HG02678 (cell line): Measurements from ENCODE around the gene NLRP3.
"Not testable (repeated sequence)": the region's sequence is repeated elsewhere in the genome, so short reads cannot be mapped to it uniquely, and the experiment has no call there.

Source experiments
- ATAC-seq: cut with Tn5 transposase; IDR thresholded peaks from one replicate; pipeline ENCODE4 v1.9.1; 2021; ENCODE audit warnings: mild to moderate bottlenecking, moderate library complexity; ENCODE audit not compliant: unreplicated experiment

The NLRP3 gene

DNA sequence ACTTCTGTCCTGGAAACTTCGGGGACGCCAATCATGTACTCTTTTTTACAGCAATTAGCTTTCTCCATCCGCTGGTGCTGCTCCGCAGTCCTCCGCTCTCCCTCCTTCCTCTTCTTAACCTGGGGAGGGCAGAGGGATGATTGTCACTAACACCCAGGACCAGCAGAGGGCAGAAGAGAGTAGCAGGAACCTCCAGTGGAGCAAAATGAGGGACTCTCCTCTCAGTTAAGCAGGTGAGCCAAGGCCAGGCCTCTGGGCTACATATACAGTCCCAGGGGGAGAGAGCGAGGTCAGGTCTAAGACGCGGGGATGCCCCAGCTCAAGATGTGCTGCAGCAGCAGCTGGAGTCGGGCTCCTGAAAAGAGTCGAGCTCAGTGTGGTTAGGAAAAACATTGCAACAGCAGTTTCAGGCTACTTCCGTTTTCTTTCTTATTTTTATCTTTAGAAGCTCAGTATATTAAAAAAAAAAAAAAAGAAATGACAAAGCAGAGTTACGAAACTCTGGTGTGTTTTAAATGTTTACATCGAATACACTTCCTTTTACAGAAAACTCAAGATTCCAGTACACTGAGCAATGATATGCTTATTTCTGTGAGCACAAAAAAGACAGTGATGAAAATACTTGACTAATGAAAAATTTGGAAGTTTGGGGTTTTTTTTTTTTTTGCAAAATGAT lies 25.7 kb upstream of the NLRP3 start:
- ATAC-seq: peak; percentile 100

DNA sequence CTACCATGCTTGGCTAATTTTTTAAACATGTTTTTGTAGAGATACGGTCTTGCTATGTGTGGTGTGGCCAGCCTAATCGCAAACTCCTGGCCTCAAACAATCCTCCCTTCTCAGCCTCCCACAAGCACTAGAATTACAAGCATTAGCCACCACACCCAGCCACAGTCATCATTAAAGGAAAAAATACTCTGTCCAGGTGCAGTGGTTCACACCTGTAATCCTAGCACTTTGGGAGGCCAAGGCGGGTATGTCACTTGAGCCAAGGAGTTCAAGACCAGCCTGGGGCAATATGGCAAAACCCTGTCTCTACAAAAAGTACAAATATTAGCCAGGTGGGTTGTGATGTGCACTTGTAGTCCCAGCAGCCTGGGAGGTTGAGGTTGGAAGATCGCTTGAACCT lies 25.0 kb upstream of the NLRP3 start:
- no peak for ATAC-seq

DNA sequence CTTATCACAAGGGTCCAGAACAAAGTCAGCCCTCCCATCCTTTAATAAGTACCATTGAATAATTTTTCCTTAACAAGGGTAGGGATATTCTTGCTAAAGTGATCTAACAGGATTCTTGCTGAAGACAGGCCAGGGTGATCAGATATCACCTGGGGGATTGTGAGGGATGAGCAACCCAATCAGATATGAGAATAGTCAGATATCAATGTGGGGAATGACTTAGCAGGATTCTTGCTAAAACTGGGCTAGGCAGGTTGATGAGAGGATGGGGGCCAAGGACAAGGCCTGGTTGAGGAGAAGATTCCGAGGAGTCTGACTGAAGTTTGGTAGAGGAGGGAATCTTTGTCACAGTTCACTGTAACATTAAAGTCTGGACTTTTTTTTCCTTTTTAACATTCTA lies 23.9 kb upstream of the NLRP3 start:
- ATAC-seq: no peak

DNA sequence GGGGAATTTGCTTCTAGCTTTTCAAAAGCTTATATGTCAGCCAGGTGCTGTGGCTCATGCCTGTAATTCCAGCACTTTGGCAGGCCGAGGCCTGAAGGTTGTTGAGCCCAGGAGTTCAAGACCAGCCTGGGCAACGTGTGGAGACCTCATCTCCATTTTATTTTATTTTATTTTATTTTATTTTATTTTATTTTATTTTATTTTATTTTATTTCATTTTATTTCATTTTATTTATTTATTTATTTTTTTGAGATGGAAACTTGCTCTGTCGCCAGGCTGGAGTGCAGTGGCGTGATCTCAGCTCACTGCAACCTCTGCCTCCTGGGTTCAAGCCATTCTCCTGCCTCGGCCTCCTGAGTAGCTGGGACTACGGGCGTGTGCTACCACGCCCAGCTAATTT lies 20.9 kb upstream of the NLRP3 start:
- not testable (repeated sequence) for ATAC-seq

DNA sequence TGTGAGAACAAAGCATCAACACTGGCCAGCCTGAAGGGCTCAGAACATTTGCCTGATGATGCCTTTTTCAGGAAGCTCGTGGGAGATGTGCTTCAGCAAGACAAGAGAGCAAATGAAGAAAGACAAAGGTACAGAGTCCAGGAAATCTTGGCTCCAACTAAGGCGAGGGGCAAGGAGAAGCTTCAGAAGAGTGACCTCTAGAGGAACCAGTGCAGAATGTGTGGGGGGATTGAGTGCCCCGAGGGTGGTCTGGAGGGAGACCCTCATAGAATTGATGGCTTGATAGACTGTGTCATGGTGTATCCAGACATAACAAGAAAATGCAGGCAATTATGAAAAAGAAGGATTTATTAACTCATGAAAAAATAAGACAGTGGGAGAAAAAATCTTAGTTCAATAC lies 15.3 kb upstream of the NLRP3 start:
- ATAC-seq: no peak

DNA sequence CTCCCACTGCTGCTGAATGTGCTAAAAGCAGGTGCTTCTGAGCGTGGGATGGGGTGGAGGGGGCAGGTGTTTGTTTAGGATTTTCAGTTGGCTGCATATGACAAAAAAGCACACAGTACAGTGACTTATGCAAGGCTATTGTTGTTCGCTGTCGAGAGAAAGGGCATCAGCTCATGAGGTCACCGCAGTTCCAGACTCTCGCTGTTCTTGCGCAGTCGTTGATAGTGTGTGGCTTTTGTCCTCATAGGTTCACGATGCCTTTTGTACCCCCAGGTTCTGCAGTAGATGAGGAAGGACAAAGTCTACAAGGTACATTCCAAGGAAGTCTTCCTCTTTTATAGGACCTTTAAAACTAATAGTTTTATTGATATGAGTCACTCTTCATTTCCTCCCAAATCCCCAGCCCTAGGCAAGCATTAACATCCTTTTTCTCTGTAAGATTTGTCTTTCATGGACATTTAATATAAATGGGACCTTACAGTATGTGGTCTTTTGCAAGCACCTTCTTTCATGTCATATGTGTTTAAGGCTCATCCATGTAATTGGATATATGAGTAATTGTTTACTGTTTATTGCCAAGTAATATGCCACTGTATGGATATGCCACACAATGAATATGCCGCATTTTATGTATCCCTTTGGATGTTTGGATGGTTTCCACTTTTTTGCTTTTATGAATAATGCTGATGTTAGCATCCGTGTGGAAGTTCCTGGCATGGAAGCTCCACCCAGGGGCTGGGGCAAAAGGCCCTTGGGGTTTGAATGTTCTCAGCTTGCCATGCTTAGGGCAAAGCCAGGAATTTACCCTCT lies 14.5 kb upstream of the NLRP3 start:
- ATAC-seq: no peak

DNA sequence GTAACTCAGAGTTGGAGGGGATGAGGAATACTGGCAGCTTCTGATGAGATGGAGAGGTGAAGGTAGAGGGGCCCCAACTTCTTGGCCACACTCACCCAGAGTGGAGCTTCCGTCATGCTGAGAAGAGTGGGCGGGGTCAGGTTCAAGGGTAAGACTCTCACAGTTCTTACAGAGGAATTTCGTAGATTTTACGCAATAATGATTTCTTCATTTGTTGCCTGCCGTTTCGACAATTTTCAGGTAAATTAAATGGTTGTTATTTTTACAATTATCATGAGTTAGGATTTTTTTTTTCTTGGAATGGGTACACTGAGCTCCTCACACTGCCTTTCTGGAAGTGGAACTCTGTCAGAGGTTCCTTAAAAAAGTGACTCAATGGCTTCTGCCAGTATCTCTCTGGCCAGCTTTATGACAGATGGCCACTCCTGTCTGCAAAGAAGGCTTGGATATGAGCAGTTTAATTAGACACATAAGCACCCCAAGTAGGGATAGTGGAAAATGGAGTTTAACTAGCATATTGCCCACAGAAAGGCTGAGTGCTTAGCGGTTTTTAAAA lies 13.8 kb upstream of the NLRP3 start:
- ATAC-seq: no peak

DNA sequence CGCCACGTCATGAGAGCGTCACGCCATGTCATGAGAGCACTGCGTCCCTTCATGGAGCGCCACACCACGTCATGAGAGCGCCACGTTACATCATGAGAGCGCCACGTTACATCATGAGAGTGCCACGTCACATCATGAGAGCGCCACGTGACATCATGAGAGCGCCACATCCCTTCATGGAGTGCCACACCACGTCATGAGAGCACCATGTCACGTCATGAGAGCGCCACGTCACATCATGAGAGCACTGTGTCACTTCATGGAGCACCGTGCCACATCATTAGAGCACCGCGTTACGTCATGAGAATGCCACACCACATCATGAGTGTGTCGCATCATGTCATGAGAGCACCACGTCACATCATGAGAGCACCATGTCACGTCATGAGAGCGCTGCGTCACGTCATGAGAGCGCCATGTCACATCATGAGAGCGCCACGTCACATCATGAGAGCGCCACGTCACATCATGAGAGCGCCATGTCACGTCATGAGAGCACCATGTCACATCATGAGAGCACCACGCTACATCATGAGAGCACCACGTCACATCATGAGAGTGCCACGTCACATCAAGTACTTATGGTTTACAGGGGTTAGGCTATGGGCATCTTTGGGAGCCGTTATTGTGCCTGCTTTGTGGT lies 9.8 kb upstream of the NLRP3 start:
- no peak for ATAC-seq

DNA sequence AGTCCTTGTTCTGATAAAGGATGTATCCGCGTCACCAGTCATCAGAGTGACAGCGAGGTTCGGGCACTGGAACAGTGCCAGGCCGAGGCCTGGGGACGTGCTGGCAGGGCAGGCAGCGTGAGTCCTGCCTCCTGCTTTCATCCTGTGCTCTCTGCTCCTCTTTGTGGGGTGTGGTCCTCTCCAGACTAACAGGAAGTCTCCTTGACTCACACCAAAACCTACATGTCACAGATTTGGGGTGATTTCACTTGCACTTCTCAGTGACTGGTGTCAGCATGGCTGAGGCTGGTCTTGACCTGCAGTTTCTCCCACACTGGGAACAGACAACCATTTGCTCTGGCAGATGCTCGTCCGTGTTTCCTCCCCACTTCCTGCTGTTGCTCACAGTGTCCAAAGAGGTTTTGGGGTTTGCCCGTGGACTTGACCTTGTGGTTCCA lies 8.8 kb upstream of the NLRP3 start:
- ATAC-seq: peak; percentile 75

DNA sequence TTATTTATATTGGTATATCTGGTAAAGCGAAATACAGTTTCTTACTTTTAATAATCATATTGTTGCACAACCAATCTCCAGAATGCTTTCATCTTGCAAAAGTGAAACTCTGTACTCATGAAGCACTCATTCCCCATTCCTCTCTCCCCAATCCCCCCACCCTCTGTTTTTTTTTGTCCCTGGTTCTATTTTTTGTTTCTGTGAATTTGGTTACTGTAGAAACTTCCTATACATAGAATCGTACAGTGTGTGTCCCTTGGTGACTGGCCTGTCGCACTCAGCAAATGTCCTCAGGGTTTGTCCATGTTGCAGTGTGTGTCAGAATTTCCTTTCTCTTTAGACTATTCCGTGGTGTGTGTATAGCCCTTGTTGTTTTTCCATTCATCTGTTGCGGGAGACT lies 7.9 kb upstream of the NLRP3 start:
- no peak for ATAC-seq

DNA sequence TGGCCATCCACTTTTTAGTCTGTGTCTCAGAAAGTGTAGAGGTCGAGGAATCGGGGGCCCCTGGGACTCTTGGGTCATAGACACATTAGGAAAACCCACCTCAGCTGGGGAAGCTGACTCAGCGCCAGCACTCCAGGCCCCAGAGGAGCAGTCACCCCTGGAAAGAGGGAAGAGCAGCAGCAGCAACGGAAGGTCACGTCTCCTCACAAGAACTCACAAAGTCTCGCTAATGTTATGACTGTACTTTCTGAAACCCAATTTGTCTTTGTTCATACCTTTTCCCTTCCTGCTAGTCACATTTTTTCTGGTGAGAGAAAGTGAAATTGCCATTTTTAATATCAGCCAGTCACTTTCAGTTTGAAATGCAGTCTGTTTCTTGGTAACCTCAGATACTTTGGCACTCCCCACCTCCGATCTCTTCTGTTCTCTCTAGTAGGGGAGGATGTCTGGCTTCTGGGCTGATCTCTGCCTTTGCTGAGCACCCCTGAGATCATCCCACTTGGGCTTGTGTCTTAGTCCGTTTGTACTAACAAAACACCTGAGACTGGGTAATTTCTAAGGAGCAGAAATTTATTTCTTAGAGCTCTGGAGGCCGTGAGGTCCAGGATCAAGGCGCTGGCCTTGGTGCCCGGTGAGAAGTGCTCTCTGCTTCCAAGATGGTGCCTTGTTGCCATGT lies 6.0 kb upstream of the NLRP3 start:
- ATAC-seq: peak; percentile 74

DNA sequence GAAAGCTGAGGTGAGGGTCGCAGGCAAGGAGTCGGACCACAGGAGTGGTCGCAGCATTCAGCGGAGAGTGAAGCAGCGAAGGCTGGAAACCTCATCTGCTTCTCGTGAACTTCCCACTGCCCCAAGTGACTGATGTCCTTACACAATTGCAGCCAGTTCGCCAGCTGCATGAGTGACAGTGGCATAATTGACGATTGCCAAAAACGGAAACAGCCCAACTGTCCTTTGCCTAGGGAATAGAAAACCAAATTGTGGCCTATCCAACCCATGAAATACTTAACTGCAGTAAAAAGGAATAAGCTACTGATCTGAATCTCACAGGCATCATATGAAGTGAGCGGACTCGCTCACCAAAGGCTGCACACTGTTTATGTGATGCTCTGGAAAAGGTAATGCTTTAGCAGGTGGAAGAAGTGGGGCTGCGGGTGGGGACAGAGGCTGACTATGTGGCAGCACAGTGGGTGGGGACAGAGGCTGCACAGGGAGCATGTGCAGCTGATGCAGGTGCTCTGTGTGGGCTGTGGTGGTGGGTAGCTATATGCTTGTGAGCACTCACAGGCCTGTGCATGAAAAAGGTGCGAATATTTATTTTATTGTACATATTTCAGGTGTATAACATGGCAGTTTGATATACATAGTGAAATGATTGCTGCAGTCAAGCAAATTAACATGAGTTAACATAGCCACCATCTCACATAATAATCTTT lies 4.2 kb upstream of the NLRP3 start:
- ATAC-seq: no peak

DNA sequence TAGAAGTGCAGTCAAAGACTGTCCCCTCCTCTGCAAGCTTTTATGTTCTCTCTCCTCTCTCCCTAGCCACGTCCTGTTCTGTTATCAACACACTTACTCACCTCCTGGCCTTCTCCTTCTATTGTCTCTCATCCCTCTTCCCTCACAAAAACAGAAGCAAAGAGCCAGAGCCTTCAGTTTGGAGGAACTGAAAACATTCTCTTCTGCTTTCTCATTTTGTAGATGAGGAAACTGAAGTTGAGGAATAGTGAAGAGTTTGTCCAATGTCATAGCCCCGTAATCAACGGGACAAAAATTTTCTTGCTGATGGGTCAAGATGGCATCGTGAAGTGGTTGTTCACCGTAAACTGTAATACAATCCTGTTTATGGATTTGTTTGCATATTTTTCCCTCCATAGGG lies 1.9 kb downstream of the NLRP3 start:
- ATAC-seq: no peak

DNA sequence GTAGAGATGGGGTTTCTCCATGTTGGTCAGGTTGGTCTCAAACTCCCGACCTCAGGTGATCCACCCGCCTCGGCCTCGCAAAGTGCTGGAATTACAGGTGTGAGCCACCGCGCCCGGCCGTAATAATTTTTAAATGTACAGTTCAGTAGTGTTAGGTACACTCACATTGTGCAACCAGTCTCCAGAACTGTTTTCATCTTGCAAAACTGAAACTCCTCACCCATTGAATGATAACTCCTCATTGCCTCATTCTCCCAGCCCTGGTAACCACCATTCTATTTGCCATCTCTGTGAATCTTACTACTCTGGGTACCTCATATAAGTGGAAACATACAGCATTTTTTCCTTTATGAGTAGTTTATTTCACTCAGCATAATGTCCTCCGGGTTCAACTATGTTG lies 3.4 kb downstream of the NLRP3 start:
- ATAC-seq: no peak

DNA sequence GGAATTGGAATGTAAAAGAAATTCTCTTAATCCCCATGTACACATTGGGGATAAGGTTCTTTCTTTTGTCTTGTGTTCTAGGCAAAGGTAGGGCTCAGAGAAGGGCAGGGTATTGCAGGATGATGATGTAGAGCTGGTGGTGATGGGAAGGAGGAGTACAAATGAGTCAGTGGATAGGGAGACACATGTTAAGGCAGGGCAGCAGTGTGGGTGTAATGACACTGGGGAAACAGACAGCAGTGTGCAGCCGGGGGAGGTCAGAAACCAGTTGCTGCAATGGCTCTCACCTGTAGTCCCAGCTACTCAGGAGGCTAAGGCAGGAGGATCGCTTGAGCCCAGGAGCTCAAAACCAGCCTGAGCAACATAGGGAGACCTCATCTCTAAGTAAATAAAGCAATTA lies 5.1 kb downstream of the NLRP3 start:
- no peak for ATAC-seq

DNA sequence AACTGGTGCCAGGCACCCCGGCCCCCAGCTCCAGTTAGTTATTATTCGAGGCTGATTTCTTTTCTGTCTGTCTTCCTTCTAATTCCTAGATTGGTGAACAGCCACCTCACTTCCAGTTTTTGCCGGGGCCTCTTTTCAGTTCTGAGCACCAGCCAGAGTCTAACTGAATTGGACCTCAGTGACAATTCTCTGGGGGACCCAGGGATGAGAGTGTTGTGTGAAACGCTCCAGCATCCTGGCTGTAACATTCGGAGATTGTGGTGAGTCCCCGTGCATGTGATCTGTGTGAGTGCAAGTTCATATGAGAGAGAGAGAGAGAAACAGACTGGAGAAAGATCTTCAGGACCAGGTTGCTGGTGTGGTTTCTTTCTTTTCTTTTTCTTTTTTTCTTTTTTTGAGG lies 13.5 kb downstream of the NLRP3 start:
- no peak for ATAC-seq

DNA sequence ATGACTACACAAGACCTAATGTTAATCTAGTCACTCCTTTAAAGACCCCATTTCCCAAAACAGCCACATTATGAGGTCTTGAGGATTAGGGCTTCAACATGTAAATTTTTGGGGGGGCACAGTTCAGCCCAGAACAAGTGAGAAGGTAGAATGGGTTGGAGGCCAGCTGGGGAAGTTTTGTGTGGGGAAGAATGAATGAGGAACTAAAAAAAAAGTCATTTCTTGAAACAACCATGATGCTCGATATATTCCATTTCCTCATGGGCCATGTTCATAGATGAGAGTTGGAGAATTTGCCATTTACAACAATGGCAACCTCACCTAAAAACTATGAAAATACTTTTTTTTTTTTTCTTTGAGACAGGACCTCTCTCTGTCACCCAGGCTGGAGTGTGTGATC lies 14.5 kb downstream of the NLRP3 start:
- ATAC-seq: no peak

DNA sequence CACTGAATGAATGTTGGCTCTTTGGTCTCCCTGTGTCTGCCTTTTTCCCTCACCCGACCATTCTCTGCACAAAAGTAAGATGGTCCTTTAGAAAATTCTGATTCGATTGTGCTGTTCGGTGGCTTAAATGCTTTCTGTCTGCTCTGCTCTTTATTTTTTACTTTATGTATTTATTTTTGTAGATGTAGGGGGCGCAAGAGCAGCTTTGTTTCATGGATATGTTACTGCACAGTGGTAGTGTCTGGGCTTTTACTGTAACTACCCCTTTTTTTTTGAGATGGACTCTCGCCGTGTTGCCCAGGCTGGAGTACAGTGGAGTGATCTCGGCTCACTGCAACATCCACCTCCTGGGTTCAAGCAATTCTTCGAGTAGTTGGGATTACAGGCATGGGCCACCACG lies 15.7 kb downstream of the NLRP3 start:
- ATAC-seq: no peak

DNA sequence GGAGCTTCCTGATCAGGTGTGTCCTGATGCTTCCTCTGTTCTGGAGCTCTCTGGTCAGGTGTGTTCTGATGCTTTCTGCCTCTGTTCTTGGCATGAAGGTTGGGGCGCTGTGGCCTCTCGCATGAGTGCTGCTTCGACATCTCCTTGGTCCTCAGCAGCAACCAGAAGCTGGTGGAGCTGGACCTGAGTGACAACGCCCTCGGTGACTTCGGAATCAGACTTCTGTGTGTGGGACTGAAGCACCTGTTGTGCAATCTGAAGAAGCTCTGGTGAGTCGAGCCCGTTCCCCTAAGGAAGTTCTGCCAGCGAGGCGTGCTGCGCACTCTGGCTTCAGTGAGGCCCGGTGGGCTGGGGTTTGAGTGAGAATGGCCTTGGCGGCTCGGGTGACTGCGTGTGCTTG lies 18.0 kb downstream of the NLRP3 start:
- no peak for ATAC-seq

DNA sequence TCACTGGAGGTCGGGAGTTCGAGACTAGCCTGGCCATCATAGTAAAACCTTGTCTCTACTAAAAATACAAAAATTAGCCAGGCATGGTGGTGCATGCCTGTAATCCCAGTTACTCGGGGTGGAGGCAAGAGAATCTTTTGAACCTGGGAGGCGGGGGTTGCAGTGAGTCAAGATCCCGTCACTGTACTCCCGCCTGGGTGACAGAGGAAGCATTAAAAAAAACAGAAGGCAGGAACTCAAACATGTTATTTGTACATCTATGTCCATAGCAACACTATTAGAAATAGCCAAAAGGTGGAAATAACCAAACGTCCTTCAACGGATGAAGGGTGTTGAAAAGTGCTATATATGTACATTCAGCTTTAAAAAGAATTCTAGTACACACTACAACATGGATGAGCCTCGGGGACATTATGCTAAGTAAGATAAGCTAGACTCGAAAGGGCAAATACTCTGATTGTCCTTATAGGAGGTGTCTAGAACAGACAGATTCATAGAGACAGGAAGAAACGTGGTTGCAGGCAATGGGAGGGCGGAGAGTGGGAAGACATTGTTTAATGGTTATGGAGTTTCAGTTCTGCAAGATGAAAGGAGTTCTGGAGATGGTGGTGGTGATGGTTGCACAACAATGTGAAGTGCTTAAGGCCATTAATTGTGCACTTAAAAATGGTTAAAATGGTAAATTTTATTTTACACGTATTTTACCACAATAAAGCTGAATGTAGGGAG lies 19.2 kb downstream of the NLRP3 start:
- ATAC-seq: peak; percentile 36
